ACC112 (cell line): ENCODE results near the gene HACL1.

Experiments
- H2AFZ ChIP-seq: fragments of 200-600 bp; sonication (generic); one replicate; pipeline ENCODE4 v1.6.0; 2017; ENCODE audit warnings: antibody characterized with exemption, low read length; ENCODE audit not compliant: unreplicated experiment
- H3K27ac ChIP-seq: fragments of 200-600 bp; sonication (generic); 2 replicates; pipeline ENCODE4 v1.5.1; 2014; ENCODE audit warnings: low read depth, mild to moderate bottlenecking, antibody characterized with exemption, low read length, moderate library complexity
- H3K27me3 ChIP-seq: fragments of 200-600 bp; sonication (generic); 2 replicates; pipeline ENCODE4 v1.6.1; 2014; ENCODE audit warnings: mild to moderate bottlenecking, antibody characterized with exemption, low read length, moderate library complexity, mixed read lengths; ENCODE audit not compliant: insufficient read depth
- H3K36me3 ChIP-seq: fragments of 200-600 bp; sonication (generic); 2 replicates; pipeline ENCODE4 v1.6.1; 2016; ENCODE audit warnings: mild to moderate bottlenecking, antibody characterized with exemption, low read length, moderate library complexity, mixed read lengths; ENCODE audit not compliant: insufficient read depth
- H3K4me1 ChIP-seq: fragments of 200-600 bp; sonication (generic); one replicate; pipeline ENCODE4 v1.6.1; 2016; ENCODE audit warnings: low read length, mixed read lengths; ENCODE audit not compliant: insufficient read depth, unreplicated experiment, control insufficient read depth
- H3K4me3 ChIP-seq: fragments of 200-600 bp; sonication (generic); 2 replicates; pipeline ENCODE4 v1.5.1; 2014; ENCODE audit warnings: mild to moderate bottlenecking, low read depth, low read length
- H3K79me2 ChIP-seq: fragments of 200-600 bp; sonication (generic); one replicate; pipeline ENCODE4 v1.6.0; 2016; ENCODE audit warnings: low read length; ENCODE audit not compliant: control insufficient read depth, unreplicated experiment, insufficient read depth

Gene HACL1

DNA sequence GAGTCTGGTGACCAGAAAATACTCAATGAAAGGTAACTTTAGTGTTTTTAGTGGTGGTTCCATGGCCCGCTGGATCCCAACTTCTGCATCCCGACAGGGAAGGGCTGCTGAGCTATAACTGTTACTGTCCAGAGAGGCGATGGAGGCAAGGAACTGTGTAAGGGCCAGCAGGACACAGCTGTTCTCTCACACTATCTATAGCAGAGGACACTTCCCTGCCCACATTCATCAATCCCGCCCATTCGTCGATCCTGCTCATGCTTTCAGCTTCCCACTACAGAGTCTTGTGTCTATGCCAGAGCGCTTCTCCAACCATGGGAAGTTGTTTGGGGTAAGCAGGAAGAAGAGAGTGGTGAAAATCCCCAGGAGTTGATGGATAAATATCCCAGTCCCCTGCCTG lies 88.3 kb downstream of the HACL1 start:
- Histone ChIP-seq H3K4me3 (no peak overlapping the region), H3K79me2 (no peaks in the 10 kb centered on the region), H3K27me3 (no peaks in the 10 kb centered on the region), H3K4me1 (no peaks in the 10 kb centered on the region), H3K36me3 (no peaks in the 10 kb centered on the region), H2AFZ (no peak overlapping the region), H3K27ac (no peak overlapping the region)

DNA sequence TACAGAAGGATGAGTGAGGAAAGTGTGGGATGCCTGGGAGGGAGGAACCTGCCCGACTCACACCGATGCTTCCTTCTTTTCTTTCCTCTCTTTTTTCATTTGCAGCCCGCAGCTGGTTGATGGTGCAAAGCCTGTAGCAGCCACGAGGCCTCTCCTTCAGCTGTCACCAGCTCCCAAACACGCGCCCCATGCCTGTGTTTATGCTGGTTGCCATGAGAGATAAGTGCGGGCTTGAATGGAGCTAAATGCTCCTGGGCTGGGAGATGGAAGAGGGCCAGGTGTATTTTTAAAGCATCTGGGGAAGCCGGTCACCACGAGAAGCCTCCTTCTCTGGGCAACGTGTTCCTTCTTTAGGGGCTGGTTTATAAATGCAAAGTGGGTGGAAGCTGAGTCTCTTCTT lies 89.2 kb downstream of the HACL1 start:
- H3K79me2 ChIP-seq: no peaks in the 10 kb centered on the region
- no peak overlapping the region for H3K4me3 ChIP-seq
- no peaks in the 10 kb centered on the region for H3K27me3 ChIP-seq
- no peaks in the 10 kb centered on the region for H3K4me1 ChIP-seq
- no peak overlapping the region for H2AFZ ChIP-seq
- no peaks in the 10 kb centered on the region for H3K36me3 ChIP-seq
- H3K27ac ChIP-seq: no peak overlapping the region

DNA sequence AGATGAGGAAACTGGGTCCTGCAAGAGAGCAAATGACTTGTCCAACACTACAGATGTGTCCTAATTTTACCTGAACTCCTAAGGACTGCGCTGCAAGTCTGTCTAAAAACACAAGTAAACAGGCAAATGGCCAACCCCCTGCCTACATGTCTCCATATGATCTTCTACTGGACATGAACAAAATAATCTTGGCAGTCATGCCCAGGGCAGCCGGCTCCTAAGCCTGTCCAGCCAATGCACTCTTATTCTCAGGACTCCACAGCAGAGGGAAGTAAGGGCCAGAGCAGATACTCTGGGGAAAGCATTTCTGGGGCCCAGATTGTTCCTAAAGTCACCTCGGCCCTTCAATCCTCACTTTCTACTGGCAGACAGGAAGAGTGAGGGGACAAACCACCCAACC lies 90.2 kb downstream of the HACL1 start:
- no peak overlapping the region for H3K4me3 ChIP-seq
- H3K27ac ChIP-seq: no peak overlapping the region
- no peaks in the 10 kb centered on the region for H3K79me2 ChIP-seq
- H3K27me3 ChIP-seq: no peaks in the 10 kb centered on the region
- no peak overlapping the region for H2AFZ ChIP-seq
- no peaks in the 10 kb centered on the region for H3K4me1 ChIP-seq
- no peaks in the 10 kb centered on the region for H3K36me3 ChIP-seq
